Fibroblast of the aortic adventitia (primary cell): ENCODE results near the gene NOC2L. TPM values are rescaled to one million over a fixed set of nuclear protein-coding genes. Genes with fewer than 3 reads are reported as not detected.
A peak's percentile ranks its signal among the peaks of the same experiment; 100 is the strongest.

Experiments used
- DNase-seq: peaks from one replicate; pipeline ENCODE4 v3.0.0-alpha.2; 2010; ENCODE audit warnings: low read depth
- H3K4me3 ChIP-seq: 2 replicates; pipeline ENCODE4 v1.5.1; 2011; ENCODE audit warnings: low read depth, mild to moderate bottlenecking, control low read depth, low read length, moderate library complexity
- CTCF ChIP-seq: IDR thresholded peaks from 2 replicates; pipeline ENCODE4 v1.5.1; 2011; ENCODE audit warnings: mild to moderate bottlenecking, low read length, control low read depth, inconsistent platforms; ENCODE audit not compliant: insufficient read depth
- total RNA-seq: library from RNA; depleted of rRNA; stranded (reverse); fragments of >200 nt; gene quantifications from 2 replicates; pipeline ENCODE4 v1.2.3, GENCODE V29; 2012; ENCODE audit warnings: low replicate concordance

Gene NOC2L
- total RNA-seq, 1 donor: 54.1 TPM

GRCh38 chr1:969260-969855, 10.3 kb upstream of the NOC2L start:
- no peak for TF ChIP-seq CTCF
- H3K4me3 ChIP-seq: no peak overlapping the region
- no peak for DNase-seq

- H3K4me3 ChIP-seq: no peak overlapping the region
- no peak for TF ChIP-seq CTCF
- DNase-seq: no peak
Observed at GRCh38 chr1:967466-968343, 8.6 kb upstream of the NOC2L start.

- H3K4me3 ChIP-seq: peak overlapping the region; percentile 75
- peak; percentile 35 for DNase-seq
- TF ChIP-seq CTCF: no peak
Observed at GRCh38 chr1:966704-967300, 7.7 kb upstream of the NOC2L start.

GRCh38 chr1:966135-966703, 7.2 kb upstream of the NOC2L start, which contains the start of gene PLEKHN1:
Gene PLEKHN1 (plus strand): TSS chr1:966482. CDS start chr1:966532, 50 bp downstream.
- TF ChIP-seq CTCF: no peak
- no peak for DNase-seq
- H3K4me3 ChIP-seq: peak within 1 kb of the TSS; percentile 75

GRCh38 chr1:965526-966134, 6.6 kb upstream of the NOC2L start:
- H3K4me3 ChIP-seq: no peak overlapping the region
- no peak for TF ChIP-seq CTCF
- no peak for DNase-seq

GRCh38 chr1:964691-965525, 5.9 kb upstream of the NOC2L start:
- no peak for TF ChIP-seq CTCF
- DNase-seq: no peak
- no peak overlapping the region for H3K4me3 ChIP-seq
